ENCODE measurements around the gene TXNDC5. TPM values are rescaled to one million over a fixed set of nuclear protein-coding genes. Genes with fewer than 3 reads are reported as not detected.

Gene TXNDC5
- total RNA-seq, 2 donors from 2014 or later: 123 to 128 TPM

DNA sequence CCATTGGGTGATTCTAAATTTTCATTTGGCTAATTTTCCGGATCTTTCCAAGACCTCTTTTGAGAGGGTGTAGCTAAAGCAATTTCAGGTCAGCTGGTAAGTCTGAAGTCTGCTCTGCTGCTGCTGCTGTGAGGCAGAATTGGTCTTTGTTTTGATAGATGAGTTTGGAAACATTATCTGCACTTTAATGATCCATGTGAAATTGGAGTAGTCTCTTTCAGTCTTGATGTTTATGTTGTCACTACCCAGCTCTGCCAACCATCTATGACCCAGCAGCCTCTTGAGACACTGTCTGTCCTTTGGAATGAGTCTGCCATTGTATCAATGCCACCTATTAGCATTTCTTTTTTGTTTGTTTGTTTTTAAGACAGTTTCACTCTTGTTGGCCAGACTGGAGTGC lies 44.1 kb downstream of the TXNDC5 start:
- no peak for DNase-seq (ENCODE audit: low spot score)
- no peaks in the 10 kb centered on the region for H3K27me3 ChIP-seq (replicated peaks; ENCODE audit: insufficient read depth)
- H3K27ac ChIP-seq: no peak overlapping the region
- no peaks in the 10 kb centered on the region for H3K36me3 ChIP-seq
- TF ChIP-seq POLR2A (IDR thresholded peaks at IDR 0.05) (no peak), POLR2AphosphoS5 (IDR thresholded peaks at IDR 0.05) (no peak)
- TF ChIP-seq, protein P1, sequence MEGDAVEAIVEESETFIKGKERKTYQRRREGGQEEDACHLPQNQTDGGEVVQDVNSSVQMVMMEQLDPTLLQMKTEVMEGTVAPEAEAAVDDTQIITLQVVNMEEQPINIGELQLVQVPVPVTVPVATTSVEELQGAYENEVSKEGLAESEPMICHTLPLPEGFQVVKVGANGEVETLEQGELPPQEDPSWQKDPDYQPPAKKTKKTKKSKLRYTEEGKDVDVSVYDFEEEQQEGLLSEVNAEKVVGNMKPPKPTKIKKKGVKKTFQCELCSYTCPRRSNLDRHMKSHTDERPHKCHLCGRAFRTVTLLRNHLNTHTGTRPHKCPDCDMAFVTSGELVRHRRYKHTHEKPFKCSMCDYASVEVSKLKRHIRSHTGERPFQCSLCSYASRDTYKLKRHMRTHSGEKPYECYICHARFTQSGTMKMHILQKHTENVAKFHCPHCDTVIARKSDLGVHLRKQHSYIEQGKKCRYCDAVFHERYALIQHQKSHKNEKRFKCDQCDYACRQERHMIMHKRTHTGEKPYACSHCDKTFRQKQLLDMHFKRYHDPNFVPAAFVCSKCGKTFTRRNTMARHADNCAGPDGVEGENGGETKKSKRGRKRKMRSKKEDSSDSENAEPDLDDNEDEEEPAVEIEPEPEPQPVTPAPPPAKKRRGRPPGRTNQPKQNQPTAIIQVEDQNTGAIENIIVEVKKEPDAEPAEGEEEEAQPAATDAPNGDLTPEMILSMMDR (IDR thresholded peaks at IDR 0.05): no peak
- H3K4me1 ChIP-seq (replicated peaks): no peaks in the 10 kb centered on the region
- H3K9me3 ChIP-seq: no peaks in the 10 kb centered on the region
- WGBS: 81% methylated on average over 1 of the region's 1 CpG
- intact Hi-C loops (cut with DNase I): no loop called here
- H3K4me3 ChIP-seq: no peak overlapping the region

DNA sequence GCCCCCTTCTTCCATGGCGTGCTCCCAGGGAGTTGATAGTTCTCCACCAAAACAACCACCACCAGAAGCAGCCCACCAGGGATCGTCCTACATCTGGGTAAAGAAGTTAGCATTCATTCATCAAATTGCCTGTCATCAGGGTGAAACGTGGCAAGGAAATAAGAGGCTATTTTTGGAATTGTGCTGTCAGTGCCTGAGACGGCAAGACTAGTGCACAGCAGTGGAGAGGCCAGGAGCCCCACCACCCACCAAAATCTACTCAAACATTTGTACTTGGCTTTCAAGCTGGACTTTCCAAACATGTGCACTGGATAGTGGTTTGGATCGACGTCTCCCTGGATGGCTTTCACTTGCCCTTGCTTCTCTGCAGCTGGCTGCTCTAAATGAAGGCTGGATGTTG lies 44.8 kb downstream of the TXNDC5 start:
- H3K4me3 ChIP-seq: no peak overlapping the region
- H3K36me3 ChIP-seq: no peaks in the 10 kb centered on the region
- no peaks in the 10 kb centered on the region for H3K27me3 ChIP-seq (replicated peaks; ENCODE audit: insufficient read depth)
- 77% methylated on average over 6 of the region's 6 CpGs for WGBS
- intact Hi-C loops (cut with DNase I): no loop called here
- no peak for TF ChIP-seq POLR2AphosphoS5 (IDR thresholded peaks at IDR 0.05)
- no peak for TF ChIP-seq POLR2A (IDR thresholded peaks at IDR 0.05)
- TF ChIP-seq, protein P1 (IDR thresholded peaks at IDR 0.05): no peak
- DNase-seq (ENCODE audit: low spot score): no peak
- H3K4me1 ChIP-seq (replicated peaks): no peaks in the 10 kb centered on the region
- H3K9me3 ChIP-seq: no peaks in the 10 kb centered on the region
- no peak overlapping the region for H3K27ac ChIP-seq

DNA sequence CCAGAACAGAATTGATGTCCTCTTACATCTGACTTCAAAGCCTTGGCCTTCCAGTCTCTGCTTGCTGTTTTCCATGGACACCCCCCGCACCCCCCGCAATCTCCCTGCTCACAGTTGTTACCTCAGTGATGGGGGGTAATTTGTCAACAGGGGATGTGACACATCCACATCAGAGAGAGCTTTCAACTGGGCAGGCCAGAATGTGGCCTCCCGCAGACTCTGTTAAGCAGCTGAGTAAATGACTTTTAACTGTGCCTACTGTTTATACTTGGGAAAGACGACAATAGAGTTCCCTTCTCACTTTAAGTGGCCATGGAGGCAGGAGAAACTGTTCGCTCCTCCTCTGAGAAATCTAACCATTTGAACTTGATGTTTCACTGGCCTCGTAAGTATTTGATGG lies 51.0 kb downstream of the TXNDC5 start:
- 64% methylated on average over 6 of the region's 6 CpGs for WGBS
- intact Hi-C loops (cut with DNase I): no loop called here

DNA sequence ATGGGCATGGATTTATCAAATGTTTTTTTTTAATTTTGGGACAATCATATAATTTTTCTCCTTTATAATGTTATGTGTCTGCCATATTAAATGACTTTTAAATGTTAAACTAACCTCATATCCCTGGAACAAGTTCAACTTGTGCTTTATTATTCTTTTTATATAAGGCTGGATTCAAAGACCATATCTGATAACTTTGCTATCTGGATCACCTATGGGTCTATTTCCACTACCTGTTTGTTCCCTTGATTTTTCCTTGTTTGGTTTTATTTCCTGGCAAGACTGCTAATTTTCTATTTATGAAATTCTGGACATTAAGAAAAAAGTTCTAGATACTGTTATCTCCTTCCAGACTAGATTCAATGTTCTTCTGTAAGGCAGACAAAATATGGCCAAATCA lies 58.8 kb downstream of the TXNDC5 start:
- DNase-seq (ENCODE audit: low spot score): no peak
- no peak overlapping the region for H3K4me3 ChIP-seq
- H3K4me1 ChIP-seq (replicated peaks): no peaks in the 10 kb centered on the region
- no peaks in the 10 kb centered on the region for H3K36me3 ChIP-seq
- TF ChIP-seq POLR2A (IDR thresholded peaks at IDR 0.05) (no peak), POLR2AphosphoS5 (IDR thresholded peaks at IDR 0.05) (no peak)
- TF ChIP-seq, protein P1 (IDR thresholded peaks at IDR 0.05): no peak
- no peaks in the 10 kb centered on the region for H3K9me3 ChIP-seq
- intact Hi-C loops (cut with DNase I): no loop called here
- no peaks in the 10 kb centered on the region for H3K27me3 ChIP-seq (replicated peaks; ENCODE audit: insufficient read depth)
- H3K27ac ChIP-seq: no peak overlapping the region

More for the DNA sequence above, 51.0 kb downstream of the TXNDC5 start:
- TF ChIP-seq POLR2AphosphoS5 (IDR thresholded peaks at IDR 0.05): no peak
- TF ChIP-seq, protein P1 (IDR thresholded peaks at IDR 0.05): no peak
- TF ChIP-seq POLR2A (IDR thresholded peaks at IDR 0.05): no peak
- DNase-seq (ENCODE audit: low spot score): no peak
- H3K27ac ChIP-seq: no peak overlapping the region
- H3K27me3 ChIP-seq (replicated peaks; ENCODE audit: insufficient read depth): no peaks in the 10 kb centered on the region
- no peak overlapping the region for H3K4me3 ChIP-seq
- H3K9me3 ChIP-seq: no peaks in the 10 kb centered on the region
- H3K4me1 ChIP-seq (replicated peaks): no peaks in the 10 kb centered on the region
- H3K36me3 ChIP-seq: no peaks in the 10 kb centered on the region

DNA sequence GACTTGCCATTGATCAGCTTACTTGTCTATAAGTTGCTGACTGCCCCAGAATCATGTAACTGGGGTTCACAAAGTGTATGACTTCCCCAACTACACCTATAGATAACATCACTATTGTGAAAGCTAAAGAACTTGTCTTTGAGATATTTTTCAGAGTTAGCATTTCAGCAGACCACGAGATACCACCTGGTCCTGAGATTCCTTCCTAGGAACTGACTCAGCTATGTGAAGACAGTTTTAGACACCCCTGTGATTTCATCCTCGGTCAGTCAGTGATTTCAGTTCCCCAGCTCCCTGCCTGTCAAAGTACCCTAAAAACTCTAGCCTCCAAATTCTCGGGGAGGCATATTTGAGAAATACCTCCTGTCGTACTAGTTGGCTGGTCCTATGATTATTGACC lies 62.4 kb downstream of the TXNDC5 start:
- H3K36me3 ChIP-seq: no peaks in the 10 kb centered on the region
- no peak for TF ChIP-seq POLR2AphosphoS5 (IDR thresholded peaks at IDR 0.05)
- TF ChIP-seq POLR2A (IDR thresholded peaks at IDR 0.05): no peak
- TF ChIP-seq, protein P1 (IDR thresholded peaks at IDR 0.05): no peak
- H3K27ac ChIP-seq: no peak overlapping the region
- no peaks in the 10 kb centered on the region for H3K27me3 ChIP-seq (replicated peaks; ENCODE audit: insufficient read depth)
- 91% methylated on average over 4 of the region's 4 CpGs for WGBS
- intact Hi-C loops (cut with DNase I): no loop called here
- no peak for DNase-seq (ENCODE audit: low spot score)
- H3K4me3 ChIP-seq: no peak overlapping the region
- H3K9me3 ChIP-seq: no peaks in the 10 kb centered on the region
- H3K4me1 ChIP-seq (replicated peaks): no peaks in the 10 kb centered on the region

All from prostate gland (tissue), 2 donors.